GM21619 (cell line): ENCODE results near the gene NTNG1.
"Not testable (repeated sequence)": the region's sequence is repeated elsewhere in the genome, so short reads cannot be mapped to it uniquely, and the experiment has no call there.

Source experiments
- ATAC-seq: cut with Tn5 transposase; IDR thresholded peaks from one replicate; pipeline ENCODE4 v1.9.1; 2021; ENCODE audit not compliant: unreplicated experiment

NTNG1 gene

DNA sequence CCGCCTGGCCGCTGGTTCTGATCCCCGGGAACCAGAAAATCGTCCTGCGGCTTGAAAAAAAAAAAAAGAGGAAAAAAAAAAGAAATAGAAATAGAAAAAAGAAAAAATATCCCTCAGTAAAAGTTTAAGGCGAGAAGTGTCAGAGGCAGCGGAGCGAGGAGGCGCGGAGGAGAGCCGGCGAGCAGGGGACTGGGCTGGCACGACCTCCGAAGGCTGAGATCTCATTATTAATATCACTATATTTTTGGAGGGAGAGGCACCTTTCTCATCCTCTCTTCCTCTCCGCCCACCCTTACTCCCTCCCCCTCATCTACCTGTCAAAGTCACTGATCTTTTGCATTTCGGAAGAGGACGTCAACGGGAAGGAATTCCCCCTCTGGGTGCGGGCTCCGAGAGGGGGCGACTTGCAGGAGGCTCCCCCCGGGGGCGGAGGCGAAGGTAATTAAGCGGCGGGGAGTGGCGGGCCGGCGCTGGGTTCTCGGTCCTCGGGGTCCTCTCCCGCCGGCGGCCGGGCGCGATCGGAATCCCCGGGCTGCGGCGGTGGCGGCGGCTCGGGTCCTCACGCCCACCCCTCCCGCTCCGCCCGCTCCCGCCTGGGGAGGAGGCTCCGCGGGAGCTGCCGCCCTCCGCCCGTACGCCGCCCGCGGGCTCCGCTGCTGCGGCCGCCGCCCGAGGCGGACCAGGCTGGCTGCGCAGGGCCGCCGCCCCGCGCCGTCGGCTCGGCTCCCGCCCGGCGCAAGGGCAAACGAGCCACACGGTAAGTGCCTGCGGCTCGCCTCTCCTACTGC, at the start of gene NTNG1:
Gene NTNG1 (plus strand): TSS at position 337 of the 788 bp plus-strand sequence.
- ATAC-seq: peak; percentile 24

DNA sequence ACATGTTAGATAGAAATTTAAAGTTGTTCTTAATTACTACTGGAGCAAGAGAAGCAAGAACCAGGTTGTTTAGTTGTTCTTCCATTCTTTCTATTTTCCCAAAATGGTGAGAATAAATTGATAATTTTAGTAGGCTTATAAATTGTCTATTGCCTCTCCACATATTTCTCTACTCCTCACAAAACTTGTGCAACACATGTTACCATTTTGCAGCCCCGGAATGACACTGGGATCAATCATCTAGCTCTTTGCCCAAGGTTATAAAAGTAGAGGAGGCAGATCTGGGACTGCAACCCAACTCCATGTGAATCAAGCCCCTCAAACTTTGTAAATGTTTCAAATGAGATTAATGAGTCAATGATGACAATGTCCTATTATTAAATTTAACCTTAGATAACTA, 49.4 kb upstream of the NTNG1 start:
- ATAC-seq: no peak

DNA sequence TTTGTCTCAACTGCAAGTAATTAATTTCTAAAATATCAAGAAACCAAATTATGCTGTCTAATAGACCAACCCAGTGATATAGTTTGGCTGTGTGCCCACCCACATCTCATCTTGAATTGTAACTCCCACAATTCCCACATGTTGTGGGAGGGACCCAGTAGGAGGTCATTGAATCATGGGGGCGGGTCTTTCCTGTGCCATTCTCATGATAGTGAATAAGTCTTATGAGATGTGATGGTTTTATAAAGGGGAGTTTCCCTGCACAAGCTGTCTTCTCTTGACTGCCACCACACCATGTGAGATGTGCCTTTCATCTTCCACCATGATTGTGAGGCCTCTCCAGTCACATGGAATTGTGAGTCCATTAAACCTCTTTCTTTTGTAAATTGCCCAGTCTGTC, 47.4 kb upstream of the NTNG1 start:
- not testable (repeated sequence) for ATAC-seq

DNA sequence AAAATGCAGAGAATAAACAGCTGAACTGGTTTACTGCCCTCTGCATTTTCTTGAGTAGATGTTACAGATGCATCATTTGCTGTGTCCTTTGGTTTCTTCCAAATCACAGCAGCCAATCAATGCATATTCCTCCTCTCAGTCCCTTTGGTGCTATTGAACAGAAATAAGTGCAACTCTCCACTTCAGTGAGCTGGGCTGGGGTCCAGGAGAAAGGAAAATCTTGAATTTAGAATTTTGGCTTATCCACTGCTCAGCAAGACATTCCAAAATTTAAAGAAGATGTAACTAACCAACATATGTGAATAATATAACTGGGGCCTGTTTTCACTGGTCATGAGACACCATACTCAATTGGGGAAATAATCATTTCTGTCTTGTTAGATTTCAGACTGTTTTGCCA, 45.2 kb upstream of the NTNG1 start:
- ATAC-seq: no peak

DNA sequence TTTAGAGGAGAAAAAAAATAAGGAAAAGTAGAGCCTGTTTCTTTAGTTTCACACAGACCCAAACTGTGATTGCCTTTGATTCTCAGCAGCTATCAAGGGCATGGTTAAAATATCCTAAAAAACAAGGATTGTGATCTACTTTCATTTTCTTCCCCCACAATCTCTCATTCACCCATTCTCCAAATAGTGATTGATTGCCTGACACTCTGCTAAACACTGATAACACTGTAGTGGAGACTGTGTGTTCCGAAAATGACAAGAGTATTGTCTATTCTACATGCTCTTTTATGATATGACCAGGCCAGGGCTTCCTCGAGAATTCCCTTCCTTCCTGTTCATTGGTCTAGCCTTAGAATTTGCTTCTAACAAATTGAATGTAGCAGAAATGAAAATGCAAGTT, 44.1 kb upstream of the NTNG1 start:
- no peak for ATAC-seq

DNA sequence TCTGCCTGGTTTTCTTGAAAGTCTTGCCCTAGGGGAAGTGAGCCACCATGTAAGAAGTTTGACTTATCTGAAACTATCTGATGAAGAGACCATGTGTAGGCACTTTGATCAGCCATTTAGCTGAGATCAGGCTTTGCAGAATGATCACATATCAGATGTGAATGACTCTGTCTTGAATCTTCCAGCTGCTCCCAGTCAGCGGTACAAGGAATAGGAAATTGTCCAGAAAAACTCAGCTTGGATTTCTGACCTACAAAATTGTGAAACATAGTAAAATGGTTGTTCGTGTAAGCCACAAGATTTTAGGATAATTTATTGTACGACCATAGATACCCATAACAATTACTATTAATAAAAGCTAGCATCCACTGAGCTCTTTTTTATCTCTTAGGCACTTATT, 41.9 kb upstream of the NTNG1 start:
- no peak for ATAC-seq

DNA sequence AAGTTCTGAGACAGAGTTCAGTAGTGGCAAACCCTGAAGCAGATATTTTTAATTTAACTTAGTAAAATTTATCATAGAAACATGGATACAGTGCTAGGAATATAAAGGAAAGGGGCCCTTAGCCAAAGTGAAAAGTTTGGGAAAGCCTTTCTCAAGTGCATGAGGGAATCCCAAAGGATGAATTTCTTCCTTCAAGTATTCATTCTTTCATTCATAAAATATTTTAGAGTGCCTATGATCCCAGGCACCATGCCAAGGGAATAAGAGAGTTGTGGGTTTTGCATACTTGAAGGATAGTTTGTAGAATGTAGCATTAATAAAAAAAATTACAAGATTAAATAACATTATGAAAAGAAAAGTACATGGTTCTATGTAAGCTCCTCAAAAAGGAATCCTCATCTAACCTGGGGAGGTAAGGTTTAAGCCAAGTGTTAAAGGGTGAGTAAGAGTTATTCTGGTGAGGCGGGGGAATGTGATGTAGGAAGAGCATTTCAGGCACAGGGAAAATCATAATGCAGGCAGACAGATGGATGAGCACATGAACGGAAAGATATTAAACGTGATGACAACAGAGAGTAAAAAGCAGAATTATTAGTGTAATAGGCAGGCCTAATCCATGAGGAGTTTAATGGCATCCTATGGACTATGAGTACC, 40.4 kb upstream of the NTNG1 start:
- ATAC-seq: no peak

DNA sequence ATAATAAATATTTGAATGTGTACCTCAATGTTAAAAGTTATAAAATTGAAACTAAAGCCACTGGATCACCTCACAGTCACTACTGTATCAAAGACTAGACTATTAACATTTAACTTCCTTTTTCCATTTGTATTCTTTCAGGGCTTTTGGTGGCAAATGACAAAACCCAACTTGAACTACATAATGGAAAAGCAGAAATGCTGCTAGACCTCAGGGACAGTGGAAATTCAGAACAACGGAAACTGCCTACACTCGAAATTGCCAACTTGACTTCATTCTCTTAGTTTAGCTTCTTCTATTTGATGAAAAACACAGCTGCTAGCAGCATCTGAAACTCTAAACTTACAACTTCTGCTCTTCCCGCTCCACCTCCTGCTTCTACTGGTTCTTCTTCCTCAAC, 34.9 kb upstream of the NTNG1 start:
- ATAC-seq: no peak

DNA sequence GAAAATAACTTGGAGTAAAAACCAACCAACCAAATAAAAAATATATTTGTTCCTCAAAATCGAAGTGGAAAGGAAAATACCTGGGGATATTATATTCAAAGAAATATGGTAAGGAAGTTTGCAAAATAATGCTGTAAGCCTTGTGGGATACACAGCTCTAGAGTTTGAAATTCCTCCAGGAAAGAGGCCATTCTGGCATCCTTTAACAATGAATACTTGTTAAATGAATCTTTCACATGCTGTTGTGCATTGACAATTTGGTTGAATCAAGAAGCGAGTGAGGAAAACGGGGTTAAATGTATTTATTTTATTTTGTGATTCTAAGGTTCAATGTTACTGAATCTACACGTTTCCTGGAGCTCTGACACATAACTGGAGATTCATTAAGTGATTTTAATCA, 30.5 kb upstream of the NTNG1 start:
- ATAC-seq: no peak

DNA sequence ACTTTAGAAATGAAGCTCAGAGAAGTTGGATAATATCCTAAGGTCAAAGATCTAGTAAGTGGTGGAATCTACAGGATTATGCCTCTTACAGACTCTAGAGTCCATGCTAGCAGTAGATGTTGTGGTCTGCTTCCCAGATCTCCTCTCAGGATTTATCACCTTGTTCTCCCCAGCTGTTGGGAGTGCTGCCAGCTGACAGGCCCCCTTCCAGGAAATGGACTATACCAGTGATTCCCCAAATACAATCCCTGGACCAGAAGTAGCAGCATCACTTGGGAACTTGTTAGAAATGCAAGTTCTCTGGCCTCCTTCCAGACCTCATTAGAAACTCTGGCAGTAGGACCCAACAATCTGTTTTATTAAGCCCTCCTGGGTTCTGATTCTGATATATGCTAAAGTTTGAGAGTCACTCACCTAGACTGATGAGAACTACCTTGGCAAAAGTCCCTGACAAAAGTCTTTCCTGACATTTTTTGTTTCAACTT, 24.5 kb upstream of the NTNG1 start:
- ATAC-seq: no peak

DNA sequence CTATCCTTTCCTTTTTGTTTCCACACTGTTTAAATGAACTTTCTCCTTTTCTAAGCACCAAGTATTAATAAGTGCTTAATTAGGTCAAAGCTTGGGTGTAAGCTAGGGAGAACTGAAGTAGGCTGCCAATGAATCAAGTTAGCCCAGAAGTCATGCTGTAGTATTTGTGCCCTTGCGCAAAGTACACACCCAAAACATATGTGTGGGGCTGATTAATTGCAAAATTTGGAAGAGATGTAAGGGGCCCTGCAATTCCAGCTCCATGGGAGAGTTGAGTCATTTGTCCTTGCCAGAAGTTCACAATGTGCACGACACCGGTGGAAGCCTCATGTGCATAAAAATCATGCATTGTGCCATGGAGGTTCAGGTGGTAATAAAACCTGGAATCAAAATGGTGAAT, 18.6 kb upstream of the NTNG1 start:
- ATAC-seq: no peak

DNA sequence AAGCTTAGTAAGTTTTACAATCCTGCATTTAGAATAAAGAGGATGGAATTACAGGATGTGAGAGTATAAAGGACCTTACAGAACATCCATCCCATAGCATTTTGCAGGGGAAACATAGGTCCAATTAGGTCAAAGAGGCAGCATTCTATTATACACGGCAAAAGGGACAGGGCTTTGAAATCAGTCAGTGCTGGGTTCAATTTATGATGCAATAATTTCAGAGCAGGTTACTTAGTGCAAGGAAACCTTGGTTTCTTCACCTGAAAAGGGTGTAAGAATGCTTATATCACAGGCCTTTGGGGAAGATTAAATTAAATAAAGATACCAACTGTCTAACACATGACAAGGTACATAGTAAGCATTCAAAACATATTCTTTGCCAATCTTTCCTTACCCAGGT, 17.1 kb upstream of the NTNG1 start:
- ATAC-seq: no peak

DNA sequence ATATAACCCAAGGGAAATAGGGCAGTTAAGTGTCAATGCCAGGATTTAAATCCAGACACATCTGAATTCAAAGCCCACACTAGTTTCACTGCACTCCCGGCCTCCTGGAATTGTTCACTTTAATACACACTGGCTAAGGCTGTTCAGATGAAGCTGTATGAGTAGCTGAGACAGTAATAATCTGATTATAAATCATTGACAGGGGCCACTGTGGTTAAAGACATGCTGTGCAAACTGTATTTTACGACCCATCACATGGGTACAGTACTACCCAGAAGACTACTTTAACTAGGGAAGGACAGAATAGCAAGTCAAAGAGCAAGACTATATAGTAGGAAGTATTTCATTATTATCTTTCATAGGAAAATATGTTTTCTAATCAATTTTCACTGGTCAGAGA, 16.1 kb upstream of the NTNG1 start:
- ATAC-seq: no peak

DNA sequence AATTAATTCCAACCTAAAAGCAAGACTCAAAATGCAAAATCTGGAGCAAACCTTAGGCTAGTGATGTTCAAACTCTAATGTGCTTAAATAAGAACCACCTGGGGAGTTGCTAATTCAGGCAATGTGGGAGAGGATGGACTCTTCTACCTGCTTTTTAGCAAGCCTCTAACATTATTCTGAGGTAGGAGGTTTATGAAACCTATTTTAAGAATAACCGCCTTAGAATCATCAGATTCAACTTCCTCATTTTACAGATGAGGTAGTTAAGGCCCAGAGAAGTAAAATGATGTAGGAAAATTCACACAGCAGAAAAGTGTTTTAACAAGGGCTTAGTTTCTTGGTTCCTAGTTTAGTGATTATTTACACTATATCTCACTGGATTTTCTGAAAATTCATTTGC, 8.6 kb upstream of the NTNG1 start:
- peak; percentile 49 for ATAC-seq

DNA sequence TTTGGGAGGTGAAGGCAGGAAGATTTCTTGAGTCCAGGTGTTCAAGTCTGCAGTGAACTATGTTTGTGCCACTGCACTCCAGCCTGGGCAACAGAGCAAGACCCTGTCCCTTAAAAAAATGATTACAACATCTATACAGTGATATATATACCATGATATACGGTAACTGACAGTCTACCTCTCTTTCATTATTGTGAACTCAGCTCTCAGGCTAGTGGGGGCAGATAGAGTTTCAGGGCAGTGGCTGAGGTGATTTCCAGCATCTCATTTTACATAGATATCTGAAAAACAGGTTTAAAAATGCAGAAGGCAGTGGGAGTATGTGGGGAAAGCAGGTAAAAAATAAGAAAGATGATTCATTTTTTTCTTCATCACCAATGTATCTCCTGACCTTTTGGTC, 8.1 kb upstream of the NTNG1 start:
- ATAC-seq: peak; percentile 57

DNA sequence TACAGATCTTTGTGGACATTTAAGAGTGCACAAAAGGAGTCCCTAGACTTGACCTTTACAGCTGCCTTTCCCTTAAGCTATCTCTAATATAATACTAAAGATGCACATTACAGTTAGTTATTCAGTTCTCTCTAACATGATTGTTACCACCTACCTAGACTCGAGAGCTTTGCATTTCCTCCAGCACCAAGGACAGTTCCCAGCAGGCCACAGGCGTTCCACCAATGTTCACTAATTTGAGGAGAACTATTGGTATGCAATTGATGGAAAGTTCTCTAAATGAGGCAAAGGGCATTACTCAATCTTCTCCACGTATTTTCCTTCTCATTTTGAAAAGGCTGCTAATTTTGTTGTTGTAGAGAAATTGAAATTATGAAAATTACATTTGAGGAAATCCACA, 5.4 kb upstream of the NTNG1 start:
- ATAC-seq: no peak

DNA sequence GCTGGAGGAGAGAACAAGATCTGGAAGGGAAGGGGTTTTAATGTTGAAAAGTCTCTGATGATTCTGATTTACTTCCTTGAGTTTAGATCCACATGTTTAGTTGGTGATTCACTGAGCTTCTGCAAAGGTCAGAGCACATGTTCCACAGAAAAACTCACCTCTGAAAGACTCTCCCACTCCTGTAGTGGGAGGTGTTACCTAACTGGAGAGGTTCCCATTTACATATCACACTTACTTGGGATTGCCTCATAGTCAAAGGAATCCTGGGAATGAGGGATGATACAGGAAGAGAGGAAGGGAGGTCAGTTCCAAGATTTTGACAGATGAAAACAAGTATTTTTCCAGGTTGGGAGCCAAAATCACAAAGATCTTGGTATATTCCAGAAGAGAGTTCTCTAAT, 2.7 kb upstream of the NTNG1 start:
- no peak for ATAC-seq

DNA sequence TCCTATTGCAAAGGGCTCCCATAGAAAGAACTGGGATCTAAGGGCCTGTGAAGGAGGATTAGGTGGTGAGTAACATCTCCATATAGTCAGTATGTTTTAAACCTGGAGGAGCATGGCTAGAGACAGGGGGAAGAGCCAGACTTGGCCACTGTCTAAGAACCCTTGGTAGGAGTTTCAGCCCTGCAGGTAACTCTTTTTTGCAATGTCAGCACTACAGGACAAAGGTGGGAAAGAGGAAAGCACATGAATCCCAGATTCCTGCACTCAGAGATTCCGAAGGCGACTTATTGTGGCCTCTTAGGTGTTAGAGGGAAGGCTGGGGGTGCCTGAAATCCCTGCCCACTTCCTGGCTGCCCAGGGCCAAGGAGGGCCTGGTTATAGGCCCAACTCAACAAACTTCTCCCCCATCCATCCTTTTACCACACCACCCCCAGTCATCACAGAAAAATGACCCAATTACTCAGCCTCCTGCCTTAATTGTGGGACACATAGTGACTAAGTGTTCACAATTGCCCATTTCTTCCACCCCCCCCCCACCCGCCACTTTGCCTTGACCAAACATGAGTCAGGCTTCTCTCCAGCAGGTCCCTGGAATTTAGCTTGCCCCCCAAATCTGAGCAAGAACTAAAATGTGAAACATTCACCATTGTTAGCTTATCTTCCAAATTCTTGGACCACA, 1.9 kb upstream of the NTNG1 start:
- no peak for ATAC-seq

DNA sequence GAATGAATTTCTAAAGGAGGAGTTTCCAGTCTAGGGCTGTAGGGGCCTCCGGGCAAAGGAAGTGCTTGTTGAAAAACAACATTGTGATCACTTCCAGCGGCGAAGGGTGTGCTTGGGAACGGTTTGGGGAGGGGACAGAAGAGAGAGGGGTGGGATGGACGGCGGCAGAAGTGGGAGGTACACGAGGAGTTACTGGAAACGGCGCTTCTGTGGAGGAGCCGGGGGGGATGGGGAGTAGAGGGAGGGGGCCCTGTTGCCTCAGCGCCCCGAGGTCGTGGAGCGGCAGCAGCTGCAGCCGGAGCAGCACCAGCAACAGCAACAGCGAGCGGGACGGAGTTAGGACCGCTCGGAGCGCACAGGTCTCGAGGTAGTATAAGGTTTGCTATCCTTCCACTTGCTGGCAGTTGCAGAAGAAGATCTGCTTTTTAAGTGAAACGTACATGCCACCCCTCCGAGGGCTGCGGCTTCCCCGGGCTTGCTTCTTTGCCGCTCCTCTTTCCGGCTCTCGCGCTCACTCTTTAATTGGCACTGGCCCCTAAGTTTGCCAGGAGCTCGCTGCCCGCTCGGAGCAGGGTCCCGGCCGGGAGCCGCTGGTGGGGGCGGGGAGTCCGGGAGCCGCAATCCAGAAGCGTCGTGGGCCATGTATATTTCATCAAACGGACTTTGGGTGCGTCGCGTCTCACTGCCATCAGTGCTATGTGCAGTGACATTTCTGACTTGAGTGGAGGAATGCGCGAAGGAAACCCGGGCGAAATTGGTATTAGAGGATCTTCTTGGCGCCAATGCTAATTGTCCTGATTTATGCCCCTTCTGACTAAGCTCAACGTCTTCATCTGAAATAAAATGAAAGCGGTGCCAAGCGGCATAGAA, 771 bp upstream of the NTNG1 start:
- ATAC-seq: no peak

DNA sequence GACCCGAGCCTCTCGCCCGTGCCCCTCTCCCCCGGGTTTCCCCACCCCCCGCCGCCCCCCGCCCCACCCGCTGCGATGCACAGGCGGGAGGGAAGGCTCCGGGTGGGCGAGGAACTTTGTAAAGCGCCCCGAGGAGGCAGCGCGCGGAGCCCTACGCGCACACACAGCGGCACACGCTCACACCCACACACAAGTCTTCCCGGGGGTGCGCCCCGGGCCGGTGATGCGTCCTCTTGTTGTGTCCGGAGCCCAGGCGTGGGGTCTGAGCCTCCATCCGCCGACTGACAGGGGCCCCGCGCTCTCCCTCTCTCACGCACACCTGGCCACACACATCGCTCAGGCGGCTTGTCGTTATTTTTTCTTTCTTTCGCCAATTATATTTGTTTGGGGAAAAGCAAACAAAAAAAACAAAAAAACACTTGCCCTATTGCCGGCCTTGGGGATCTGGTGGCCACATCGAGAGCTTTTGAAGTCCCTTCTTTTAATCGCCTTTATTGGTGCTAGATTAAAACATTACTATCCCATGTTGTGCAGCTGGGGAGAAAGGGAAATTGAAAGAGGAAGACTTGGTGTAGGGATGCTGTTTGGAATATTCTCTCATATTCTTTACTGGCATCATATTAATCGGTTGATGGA, 770 bp downstream of the NTNG1 start:
- peak; percentile 47 for ATAC-seq

DNA sequence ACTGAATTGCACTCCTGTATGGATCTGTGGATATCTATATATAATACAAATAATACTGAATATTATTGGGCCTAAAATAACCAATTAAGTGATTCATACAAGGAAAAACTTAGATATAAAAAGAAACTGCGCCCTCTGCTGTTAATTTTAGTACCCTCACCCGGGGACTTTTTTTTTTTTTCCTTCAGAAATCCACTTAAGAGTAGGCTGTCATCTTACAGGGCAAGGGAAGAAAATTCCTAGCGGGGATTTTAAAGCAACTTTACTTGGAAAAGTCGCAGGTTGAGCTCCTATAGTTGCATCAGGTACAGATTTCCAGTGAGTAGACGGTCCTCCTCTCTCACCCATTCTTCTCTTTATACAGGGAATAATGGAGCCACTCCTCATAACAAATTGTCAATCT, 1.3 kb downstream of the NTNG1 start:
- no peak for ATAC-seq
